GM12875 (cell line): Measurements from ENCODE around the gene TIMM50.
"Not testable (repeated sequence)": the region's sequence is repeated elsewhere in the genome, so short reads cannot be mapped to it uniquely, and the experiment has no call there.

Source experiments
- H3K4me3 ChIP-seq: one replicate; pipeline ENCODE4 v1.5.1; 2011; ENCODE audit warnings: low read depth, low read length, control low read depth
- CTCF ChIP-seq: IDR thresholded peaks from 2 replicates; pipeline ENCODE4 v1.5.1; 2011; ENCODE audit warnings: low read depth, mild to moderate bottlenecking, control low read depth, inconsistent platforms, low read length, moderate library complexity, borderline replicate concordance; ENCODE audit not compliant: insufficient read depth

Gene TIMM50

GRCh38 chr19:39471756-39472536 lies 8.7 kb upstream of the TIMM50 start:
- H3K4me3 ChIP-seq = no peak overlapping the region
- no peak for TF ChIP-seq CTCF

- no peak for TF ChIP-seq CTCF
Measured at GRCh38 chr19:39472746-39473442, 7.7 kb upstream of the TIMM50 start.

GRCh38 chr19:39473443-39473960 lies 7.1 kb upstream of the TIMM50 start:
- H3K4me3 ChIP-seq = no peak overlapping the region
- no peak for TF ChIP-seq CTCF

More at GRCh38 chr19:39472746-39473442, 7.7 kb upstream of the TIMM50 start:
- no peak overlapping the region for H3K4me3 ChIP-seq

- TF ChIP-seq CTCF = peak; percentile 93
- H3K4me3 ChIP-seq = no peak overlapping the region
Measured at GRCh38 chr19:39474139-39474620, 6.5 kb upstream of the TIMM50 start.

GRCh38 chr19:39475748-39476147 lies 4.9 kb upstream of the TIMM50 start:
- TF ChIP-seq CTCF = no peak

GRCh38 chr19:39479319-39479801 lies 1.3 kb upstream of the TIMM50 start:
- not testable (repeated sequence) for H3K4me3 ChIP-seq

More at GRCh38 chr19:39475748-39476147, 4.9 kb upstream of the TIMM50 start:
- no peak overlapping the region for H3K4me3 ChIP-seq

- TF ChIP-seq CTCF = no peak
- no peak overlapping the region for H3K4me3 ChIP-seq
Measured at GRCh38 chr19:39479916-39480315, 722 bp upstream of the TIMM50 start.
